K562 (cell line): ENCODE results near the gene LYRM1. TPM values are rescaled to one million over a fixed set of nuclear protein-coding genes. Genes with fewer than 3 reads are reported as not detected.

Experiments used
- ASH1L ChIP-seq: fragments of 450-650 bp; IDR thresholded peaks from 2 replicates; pipeline ENCODE4 v1.6.1; 2018; ENCODE audit warnings: borderline replicate concordance, mild to moderate bottlenecking, low read depth; ENCODE audit not compliant: partially characterized antibody
- E2F1 ChIP-seq: sonication (generic); formaldehyde crosslinking; IDR thresholded peaks from 2 replicates; pipeline ENCODE4 v1.8.1; 2023; ENCODE audit warnings: mild to moderate bottlenecking, missing genetic modification reagents, moderate library complexity
- EZH2 ChIP-seq: IDR thresholded peaks from 2 replicates; pipeline ENCODE4 v1.6.1; 2012; ENCODE audit warnings: low read depth, mild to moderate bottlenecking, inconsistent platforms, low read length, borderline replicate concordance
- FOXA3 ChIP-seq, 2 experiments: fragments of 450-650 bp in 1 of 2; sonication (generic) in 1 of 2; formaldehyde crosslinking; IDR thresholded peaks in 1 of 2; conservative IDR thresholded peaks in 1 of 2; 2 replicates each; pipeline versions ENCODE4 v1.4.0 to v1.8.0; 2020 to 2022; ENCODE audit warnings: mild to moderate bottlenecking in 2 of 2, missing genetic modification reagents in 1 of 2
- FOXK2 ChIP-seq, 2 experiments: fragments of 450-650 bp; IDR thresholded peaks in 1 of 2; conservative IDR thresholded peaks in 1 of 2; 2 replicates each; pipeline ENCODE4 v1.6.1; 2016; ENCODE audit warnings: low read depth in 2 of 2, mild to moderate bottlenecking in 1 of 2
- GATA2 ChIP-seq: sonication (generic); formaldehyde crosslinking; IDR thresholded peaks from 2 replicates; pipeline ENCODE4 v1.4.0; 2020; ENCODE audit warnings: mild to moderate bottlenecking, missing genetic modification reagents
- ILF3 ChIP-seq: fragments of 450-650 bp; IDR thresholded peaks from 2 replicates; pipeline ENCODE4 v1.6.1; 2018; ENCODE audit warnings: antibody characterized with exemption, mild to moderate bottlenecking, moderate library complexity, borderline replicate concordance
- LARP7 ChIP-seq: fragments of 450-650 bp; IDR thresholded peaks from 2 replicates; pipeline ENCODE4 v1.6.1; 2016
- MYNN ChIP-seq, 2 experiments: sonication (generic); formaldehyde crosslinking in 1 of 2; IDR thresholded peaks; 2 replicates each; pipeline versions ENCODE4 v1.5.0 to v1.6.1; 2016 to 2020; ENCODE audit warnings: antibody characterized with exemption in 1 of 2, missing genetic modification reagents in 1 of 2
- RBBP5 ChIP-seq: fragments of 200-600 bp; sonication (generic); IDR thresholded peaks from 2 replicates; pipeline ENCODE4 v1.6.1; 2012; ENCODE audit warnings: borderline replicate concordance, mild to moderate bottlenecking, low read length, control low read depth, inconsistent platforms; ENCODE audit not compliant: insufficient read depth, poor library complexity, severe bottlenecking
- TEAD1 ChIP-seq, 2 experiments: fragments of 450-650 bp in 1 of 2; sonication (generic) in 1 of 2; formaldehyde crosslinking; IDR thresholded peaks; 2 replicates each; pipeline versions ENCODE4 v1.4.0 to v1.8.0; 2020 to 2022; ENCODE audit warnings: mild to moderate bottlenecking in 2 of 2, missing genetic modification reagents in 1 of 2
- TRIM25 ChIP-seq: fragments of 450-650 bp; IDR thresholded peaks from 2 replicates; pipeline ENCODE4 v1.7.0; 2016; ENCODE audit warnings: borderline replicate concordance
- XRCC5 ChIP-seq: fragments of 200-400 bp; formaldehyde crosslinking; IDR thresholded peaks from 2 replicates; pipeline ENCODE4 v1.6.1; 2017; ENCODE audit warnings: low read depth, mild to moderate bottlenecking, low read length
- ZNF407 ChIP-seq: fragments of 450-650 bp; IDR thresholded peaks from 2 replicates; pipeline ENCODE4 v1.6.1; 2016; ENCODE audit warnings: low read depth
- ZNF717 ChIP-seq: fragments of 250-450 bp; sonication (Bioruptor Pico); IDR thresholded peaks from 2 replicates; pipeline ENCODE4 v1.5.0; 2021
- polyA plus RNA-seq, 8 experiments: library from polyadenylated mRNA; depleted of rRNA in 4 of 8; stranded (reverse) in 5 of 8; unstranded in 3 of 8; fragments of >200 nt; fragmentation: Nextera tagmentation in 2 of 8; fragmentation: Illumina TruSeq in 1 of 8; extraction: Ambion mirVana in 2 of 8; extraction: Trizol in 1 of 8; gene quantifications; 2 replicates each; pipeline versions ENCODE4 v1.2.1 to v1.2.3, GENCODE V29; 2011 to 2014; ENCODE audit warnings: inconsistent platforms in 1 of 8, missing spikeins in 1 of 8
- total RNA-seq, 7 experiments: library from RNA; depleted of rRNA in 6 of 7; stranded (reverse); fragments of >200 nt in 6 of 7; fragmentation: Illumina TruSeq in 2 of 7; extraction: Trizol in 2 of 7; gene quantifications; 2 replicates each; pipeline versions ENCODE4 v1.2.1 to v1.2.3, GENCODE V29; 2011 to 2021; ENCODE audit warnings: low replicate concordance in 1 of 7

The LYRM1 gene
- total and polyA plus RNA-seq, 9 of the 15 experiments (the other 6 are each of a cell fraction or from before 2014, with no cell fraction given), result 17.5 to 44.1 (median 32.7) TPM

GRCh38 chr16:20900299-20901067 lies at the start of gene LYRM1, which contains the start of gene DCUN1D3 (continued):
- TF ChIP-seq E2F1 (CRISPR knock-in tag) (peak; percentile 55; the same call in 1 of the 2 replicates), ILF3 (no peak), TRIM25 (no peak), LARP7 (no peak; the same call in 1 of the 2 replicates), ZNF407 (peak; percentile 74; the same call in 1 of the 2 replicates), GATA2 (CRISPR knock-in tag) (no peak), ZNF717 (no peak), EZH2 (no peak), XRCC5 (peak; percentile 36; the same call in 1 of the 2 replicates), MYNN (IDR thresholded peaks at IDR 0.05) (no peak), MYNN (CRISPR knock-in tag; IDR thresholded peaks at IDR 0.05) (no peak), RBBP5 (peak; percentile 54), ASH1L (peak; percentile 73), TEAD1 (CRISPR knock-in tag; IDR thresholded peaks at IDR 0.05) (peak; percentile 30 to 66; a peak in 1 of 4 replicates), FOXA3 (CRISPR knock-in tag; conservative IDR thresholded peaks at IDR 0.05 in 1 of 2, IDR thresholded peaks at IDR 0.05 in 1 of 2) (peak in 1 of 2 experiments; percentile 25; a peak in 1 of 4 replicates), FOXK2 (conservative IDR thresholded peaks at IDR 0.05 in 1 of 2, IDR thresholded peaks at IDR 0.05 in 1 of 2; ENCODE audit: low read depth in 2 of 2) (peak; percentile 39 to 99; a peak in 2 of 4 replicates)
